SU-DHL-6 (cell line): ENCODE data around the gene MAP1A.
A peak's percentile ranks its signal among the peaks of the same experiment; 100 is the strongest.

ENCODE experiments used
- H2AFZ ChIP-seq: fragments of 200-600 bp; sonication (generic); 2 replicates; pipeline ENCODE4 v1.6.1; 2014; ENCODE audit warnings: low read depth, mild to moderate bottlenecking, moderate library complexity, mixed read lengths, antibody characterized with exemption, low read length; ENCODE audit not compliant: severe bottlenecking
- H3F3A ChIP-seq: fragments of 200-600 bp; shearing (Covaris generic); 2 replicates; pipeline ENCODE4 v1.6.0; 2016; ENCODE audit warnings: antibody characterized with exemption, mild to moderate bottlenecking; ENCODE audit not compliant: insufficient read depth
- H3K27ac ChIP-seq: fragments of 200-600 bp; sonication (generic); 2 replicates; pipeline ENCODE4 v1.5.1; 2016; ENCODE audit warnings: low read depth, mild to moderate bottlenecking, low read length, moderate library complexity, mixed read lengths
- H3K27me3 ChIP-seq: fragments of 200-600 bp; sonication (generic), shearing (Covaris generic); 2 replicates; pipeline ENCODE4 v1.6.0; 2014; ENCODE audit warnings: mild to moderate bottlenecking, low read length
- H3K36me3 ChIP-seq: fragments of 200-600 bp; sonication (generic); 2 replicates; pipeline ENCODE4 v1.6.1; 2014; ENCODE audit warnings: mild to moderate bottlenecking, low read length, mixed read lengths
- H3K4me2 ChIP-seq: fragments of 300-600, 200-600 bp; shearing (Covaris generic), sonication (generic); 2 replicates; pipeline ENCODE4 v1.6.0; 2014; ENCODE audit warnings: low read length, low read depth, mild to moderate bottlenecking; ENCODE audit not compliant: poor library complexity, severe bottlenecking
- H3K4me3 ChIP-seq: fragments of 200-600 bp; sonication (generic); 2 replicates; pipeline ENCODE4 v1.5.1; 2014; ENCODE audit warnings: antibody characterized with exemption, low read length, mild to moderate bottlenecking, mixed read lengths; ENCODE audit not compliant: insufficient read depth, poor library complexity, severe bottlenecking
- H3K79me2 ChIP-seq: fragments of 200-600 bp; sonication (generic); 2 replicates; pipeline ENCODE4 v1.6.1; 2014; ENCODE audit warnings: mild to moderate bottlenecking, low read length, moderate library complexity; ENCODE audit not compliant: insufficient read depth
- H3K9ac ChIP-seq: fragments of 200-600 bp; sonication (generic); 2 replicates; pipeline ENCODE4 v1.7.0; 2014; ENCODE audit warnings: mild to moderate bottlenecking, low read length
- H3K9me2 ChIP-seq: fragments of 200-600 bp; sonication (generic); replicated peaks from 2 replicates; pipeline ENCODE4 v1.6.1; 2014; ENCODE audit warnings: low read length; ENCODE audit not compliant: insufficient read depth
- H3K9me3 ChIP-seq: fragments of 200-600 bp; sonication (generic); 2 replicates; pipeline ENCODE4 v1.6.1; 2014; ENCODE audit warnings: low read length, mixed read lengths; ENCODE audit not compliant: insufficient read depth
- H4K20me1 ChIP-seq: fragments of 200-600 bp; sonication (generic); 2 replicates; pipeline ENCODE4 v1.6.1; 2014; ENCODE audit warnings: low read depth, mild to moderate bottlenecking, antibody characterized with exemption, low read length, moderate library complexity, mixed read lengths
- CTCF ChIP-seq: fragments of 200-600 bp; sonication (generic); IDR thresholded peaks from one replicate; pipeline ENCODE4 v1.5.1; 2017; ENCODE audit warnings: antibody characterized with exemption, mild to moderate bottlenecking, low read length, moderate library complexity; ENCODE audit not compliant: insufficient read depth, poor library complexity, severe bottlenecking
- EZH2phosphoT487 ChIP-seq: fragments of 200-600 bp; sonication (generic), shearing (Covaris generic); conservative IDR thresholded peaks from 2 replicates; pipeline ENCODE4 v1.6.1; 2018; ENCODE audit warnings: mild to moderate bottlenecking, antibody characterized with exemption, low read length, moderate library complexity, mixed read lengths

The MAP1A gene

GRCh38 chr15:43508421-43508820 lies 9.0 kb upstream of the MAP1A start:
- Histone ChIP-seq H3K79me2 (no peaks in the 10 kb centered on the region), H2AFZ (no peak overlapping the region), H3K4me2 (no peak overlapping the region), H4K20me1 (no peaks in the 10 kb centered on the region), H3K27me3 (no peaks in the 10 kb centered on the region), H3K9ac (no peak overlapping the region), H3K4me3 (no peak overlapping the region), H3K36me3 (no peaks in the 10 kb centered on the region), H3K9me3 (no peaks in the 10 kb centered on the region), H3K9me2 (no peaks in the 10 kb centered on the region), H3F3A (no peaks in the 10 kb centered on the region), H3K27ac (no peak overlapping the region)
- TF ChIP-seq CTCF: no peak
- no peak for TF ChIP-seq EZH2phosphoT487

- no peaks in the 10 kb centered on the region for H3F3A ChIP-seq
- no peak overlapping the region for H3K4me2 ChIP-seq
- no peak overlapping the region for H3K9ac ChIP-seq
- H3K27me3 ChIP-seq: no peaks in the 10 kb centered on the region
- no peaks in the 10 kb centered on the region for H3K79me2 ChIP-seq
- no peak overlapping the region for H3K27ac ChIP-seq
- TF ChIP-seq CTCF (no peak), EZH2phosphoT487 (no peak)
- no peaks in the 10 kb centered on the region for H3K36me3 ChIP-seq
- no peaks in the 10 kb centered on the region for H4K20me1 ChIP-seq
- no peaks in the 10 kb centered on the region for H3K9me2 ChIP-seq
- H3K9me3 ChIP-seq: no peaks in the 10 kb centered on the region
- no peak overlapping the region for H2AFZ ChIP-seq
- H3K4me3 ChIP-seq: no peak overlapping the region
Observed at GRCh38 chr15:43508991-43509659, 8.3 kb upstream of the MAP1A start.

- TF ChIP-seq CTCF (no peak), EZH2phosphoT487 (no peak)
- H3F3A ChIP-seq: no peaks in the 10 kb centered on the region
- H3K4me3 ChIP-seq: peak overlapping the region; percentile 55
- H3K4me2 ChIP-seq: peak overlapping the region; percentile 83
- H3K9me3 ChIP-seq: no peaks in the 10 kb centered on the region
- H3K27ac ChIP-seq: no peak overlapping the region
- no peaks in the 10 kb centered on the region for H3K36me3 ChIP-seq
- H3K27me3 ChIP-seq: no peaks in the 10 kb centered on the region
- H3K79me2 ChIP-seq: no peaks in the 10 kb centered on the region
- H3K9ac ChIP-seq: no peak overlapping the region
- no peaks in the 10 kb centered on the region for H4K20me1 ChIP-seq
- H3K9me2 ChIP-seq: no peaks in the 10 kb centered on the region
- peak overlapping the region; percentile 92 for H2AFZ ChIP-seq
Observed at GRCh38 chr15:43509660-43510199, 7.7 kb upstream of the MAP1A start.
